NCI-H1092 (cell line): ENCODE results near the gene C17orf78.
"Not testable (repeated sequence)": the region's sequence is repeated elsewhere in the genome, so short reads cannot be mapped to it uniquely, and the experiment has no call there.

Experiments
- DNase-seq: peaks from one replicate; lab custom pipeline; 2025; lab: John Stamatoyannopoulos, UW

Gene C17orf78

GRCh38 chr17:37386462-37386861 lies 10.7 kb downstream of the C17orf78 start:
- no peak for DNase-seq

- no peak for DNase-seq
Measured at GRCh38 chr17:37388266-37388665, 12.5 kb downstream of the C17orf78 start.

GRCh38 chr17:37389160-37389559 lies 13.4 kb downstream of the C17orf78 start:
- DNase-seq = no peak

GRCh38 chr17:37391146-37391545 lies 15.4 kb downstream of the C17orf78 start:
- DNase-seq = no peak

- DNase-seq = no peak
Measured at GRCh38 chr17:37392024-37392590, 16.3 kb downstream of the C17orf78 start.

GRCh38 chr17:37393352-37393751 lies 17.6 kb downstream of the C17orf78 start:
- DNase-seq = no peak

GRCh38 chr17:37399265-37399803 lies 23.5 kb downstream of the C17orf78 start:
- no peak for DNase-seq

- DNase-seq = no peak
Measured at GRCh38 chr17:37400505-37400904, 24.7 kb downstream of the C17orf78 start.

- DNase-seq = not testable (repeated sequence)
Measured at GRCh38 chr17:37405522-37405921, 29.7 kb downstream of the C17orf78 start.

GRCh38 chr17:37405955-37406634 lies 30.3 kb downstream of the C17orf78 start:
- no peak for DNase-seq

- DNase-seq = peak; percentile 72
Measured at GRCh38 chr17:37406635-37407461, 31.1 kb downstream of the C17orf78 start, which contains the start of the genes ACACA and TADA2A. Gene ACACA (minus strand): TSS chr17:37406836. CDS start chr17:37406299, 537 bp downstream. Gene TADA2A (plus strand): TSS chr17:37406886. CDS start chr17:37411366, 4,480 bp downstream.

- DNase-seq = not testable (repeated sequence)
Measured at GRCh38 chr17:37408145-37408479, 32.3 kb downstream of the C17orf78 start.

- no peak for DNase-seq
Measured at GRCh38 chr17:37410357-37410756, 34.6 kb downstream of the C17orf78 start.

GRCh38 chr17:37413875-37414519 lies 38.2 kb downstream of the C17orf78 start:
- no peak for DNase-seq

GRCh38 chr17:37417852-37418251 lies 42.1 kb downstream of the C17orf78 start:
- DNase-seq = no peak

- no peak for DNase-seq
Measured at GRCh38 chr17:37422971-37423625, 47.3 kb downstream of the C17orf78 start.

GRCh38 chr17:37425268-37425667 lies 49.5 kb downstream of the C17orf78 start:
- DNase-seq = no peak

GRCh38 chr17:37429039-37429438 lies 53.3 kb downstream of the C17orf78 start:
- no peak for DNase-seq

GRCh38 chr17:37429453-37429852 lies 53.7 kb downstream of the C17orf78 start:
- DNase-seq = no peak

- DNase-seq = no peak
Measured at GRCh38 chr17:37430051-37430627, 54.4 kb downstream of the C17orf78 start.

GRCh38 chr17:37432671-37433070 lies 56.9 kb downstream of the C17orf78 start:
- no peak for DNase-seq
